Breast epithelium (tissue), 4 donors: ENCODE results near the gene ZNF619. TPM values are rescaled to one million over a fixed set of nuclear protein-coding genes. Genes with fewer than 3 reads are reported as not detected.
"Not testable (repeated sequence)": the region's sequence is repeated elsewhere in the genome, so short reads cannot be mapped to it uniquely, and the experiment has no call there.

Experiments used
- DNase-seq, 2 donors: peaks; one replicate each; pipeline ENCODE4 v3.0.0-alpha.2; 2019; ENCODE audit warnings: low spot score in 2 of 2
- H3K27ac ChIP-seq, 2 donors: fragments of 200-600 bp; sonication (generic) in 1 of 2; one replicate each; pipeline ENCODE4 v1.5.1; 2016 to 2019; ENCODE audit warnings: mild to moderate bottlenecking in 1 of 2
- H3K27me3 ChIP-seq, 2 donors: fragments of 200-600 bp; sonication (generic) in 1 of 2; one replicate each; pipeline versions ENCODE4 v1.5.1 to v1.6.0; 2017 to 2019; ENCODE audit warnings: control low read depth in 1 of 2, mild to moderate bottlenecking in 1 of 2
- H3K36me3 ChIP-seq: fragments of 200-600 bp; one replicate; pipeline ENCODE4 v1.5.1; 2019
- H3K4me1 ChIP-seq, 2 donors: fragments of 200-600 bp; sonication (generic); one replicate each; pipeline ENCODE4 v1.5.1; 2016 to 2019; ENCODE audit warnings: control low read depth in 1 of 2
- H3K4me3 ChIP-seq, 3 donors: fragments of 200-600 bp; sonication (generic); 1 replicate in 2 of 3; 2 replicates in 1 of 3; pipeline ENCODE4 v1.5.1; 2016 to 2019; ENCODE audit warnings: mild to moderate bottlenecking in 3 of 3, moderate library complexity in 2 of 3
- H3K9me3 ChIP-seq, 2 donors: fragments of 200-600 bp; sonication (generic) in 1 of 2; one replicate each; pipeline ENCODE4 v1.5.1; 2016 to 2019; ENCODE audit warnings: control low read depth in 1 of 2
- CTCF ChIP-seq, 3 donors: fragments of 450-650 bp; IDR thresholded peaks; one replicate each; pipeline ENCODE4 v1.5.1; 2016 to 2017; ENCODE audit warnings: antibody characterized with exemption in 3 of 3, mild to moderate bottlenecking in 3 of 3, moderate library complexity in 3 of 3
- POLR2A ChIP-seq: fragments of 450-650 bp; IDR thresholded peaks from one replicate; pipeline ENCODE4 v1.6.1; 2016; ENCODE audit warnings: antibody characterized with exemption, mild to moderate bottlenecking, moderate library complexity
- POLR2AphosphoS5 ChIP-seq, 3 donors: sonication (generic); formaldehyde crosslinking; IDR thresholded peaks; one replicate each; pipeline ENCODE4 v1.6.1; 2017; ENCODE audit warnings: antibody characterized with exemption in 3 of 3
- intact Hi-C: fragments of 100-400 bp; cut with DNase I; formaldehyde crosslinking; loops from one replicate; pipeline ENCODE4 v1.15.1; 2023; ENCODE audit warnings: low total_unique reads
- total RNA-seq, 3 donors: library from RNA; depleted of rRNA; stranded (reverse); fragments of >200 nt; gene quantifications; one replicate each; pipeline ENCODE4 v1.1.0, GENCODE V29; 2016

Gene ZNF619
- total RNA-seq, 3 donors from 2014 or later: 4.8 to 8.3 (median 6.2) TPM

GRCh38 chr3:40458473-40458872 lies 18.4 kb upstream of the ZNF619 start:
- peaks cover 2 to 11% of the 10 kb centered on the region in 2 donors for H3K4me1 ChIP-seq
- peak overlapping the region; percentile 89 to 97 (median 95) for H3K4me3 ChIP-seq
- TF ChIP-seq CTCF (IDR thresholded peaks at IDR 0.05) (no peak), POLR2A (no peak), POLR2AphosphoS5 (IDR thresholded peaks at IDR 0.05) (no peak)
- no peaks in the 10 kb centered on the region for H3K27me3 ChIP-seq
- H3K9me3 ChIP-seq: no peaks in the 10 kb centered on the region
- intact Hi-C loops: no loop called here
- no peak for DNase-seq
- peaks cover 5% of the 10 kb centered on the region for H3K36me3 ChIP-seq
- H3K27ac ChIP-seq: peak overlapping the region; percentile 93 to 95

- H3K27ac ChIP-seq, H3K27me3 ChIP-seq, H3K4me1 ChIP-seq, H3K4me3 ChIP-seq, H3K9me3 ChIP-seq, DNase-seq, H3K36me3 ChIP-seq, intact Hi-C loops: not testable (repeated sequence)
Measured at GRCh38 chr3:40460481-40460880, 16.4 kb upstream of the ZNF619 start.

DNA sequence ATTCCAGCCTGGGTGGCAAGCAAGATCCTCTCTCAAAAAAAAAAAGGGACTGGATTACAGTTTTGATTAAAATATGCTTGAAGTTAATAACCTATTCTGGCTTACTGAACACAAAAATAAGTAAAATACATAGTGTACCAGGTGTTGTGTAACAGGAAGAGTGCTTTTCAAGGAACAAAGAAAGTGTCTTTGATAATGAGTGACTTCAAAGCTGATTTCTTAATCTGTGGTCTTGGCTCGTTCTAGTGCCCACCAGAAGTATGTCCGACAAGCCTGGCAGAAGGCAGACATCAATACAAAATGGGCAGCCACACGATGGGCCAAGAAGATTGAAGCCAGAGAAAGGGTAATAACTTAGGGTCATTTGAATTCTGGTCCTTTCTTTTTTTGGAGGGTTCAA lies 15.8 kb upstream of the ZNF619 start:
- Histone ChIP-seq H3K4me3 (no peak overlapping the region), H3K27ac (no peak overlapping the region), H3K9me3 (no peaks in the 10 kb centered on the region), H3K4me1 (peaks cover 2 to 7% of the 10 kb centered on the region in 2 donors), H3K27me3 (no peaks in the 10 kb centered on the region), H3K36me3 (peaks cover 5% of the 10 kb centered on the region)
- intact Hi-C loops: no loop called here
- TF ChIP-seq POLR2AphosphoS5 (IDR thresholded peaks at IDR 0.05) (no peak), POLR2A (no peak), CTCF (IDR thresholded peaks at IDR 0.05) (no peak)
- no peak for DNase-seq

- H3K27me3 ChIP-seq, H3K9me3 ChIP-seq, H3K4me1 ChIP-seq, H3K4me3 ChIP-seq, H3K27ac ChIP-seq, DNase-seq, intact Hi-C loops, H3K36me3 ChIP-seq: not testable (repeated sequence)
Measured at GRCh38 chr3:40462838-40463237, 14.1 kb upstream of the ZNF619 start.

DNA sequence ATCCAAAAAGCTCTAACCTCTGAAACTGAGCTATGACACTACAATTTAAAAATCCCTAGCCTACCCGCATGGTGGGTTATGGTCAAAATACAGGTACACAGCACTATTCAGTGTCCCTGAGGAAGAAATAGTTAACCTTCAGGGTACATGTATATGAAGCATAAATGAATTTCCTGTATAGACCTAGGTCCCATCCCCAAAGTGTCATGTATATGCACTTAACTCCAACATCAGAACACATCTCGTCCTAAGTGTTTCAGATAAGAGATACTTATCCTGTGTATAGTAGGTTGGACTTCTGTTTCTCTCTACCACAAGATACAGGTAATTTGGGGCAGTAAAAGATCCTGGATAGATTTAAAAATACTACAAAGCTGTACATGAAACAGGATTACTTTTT lies 13.3 kb upstream of the ZNF619 start:
- intact Hi-C loops: no loop called here
- Histone ChIP-seq H3K4me1 (no peaks in the 10 kb centered on the region), H3K36me3 (peaks cover 5% of the 10 kb centered on the region), H3K9me3 (no peaks in the 10 kb centered on the region), H3K4me3 (no peak overlapping the region), H3K27me3 (no peaks in the 10 kb centered on the region), H3K27ac (no peak overlapping the region)
- no peak for DNase-seq
- TF ChIP-seq POLR2AphosphoS5 (IDR thresholded peaks at IDR 0.05): no peak
- TF ChIP-seq CTCF (IDR thresholded peaks at IDR 0.05): no peak

DNA sequence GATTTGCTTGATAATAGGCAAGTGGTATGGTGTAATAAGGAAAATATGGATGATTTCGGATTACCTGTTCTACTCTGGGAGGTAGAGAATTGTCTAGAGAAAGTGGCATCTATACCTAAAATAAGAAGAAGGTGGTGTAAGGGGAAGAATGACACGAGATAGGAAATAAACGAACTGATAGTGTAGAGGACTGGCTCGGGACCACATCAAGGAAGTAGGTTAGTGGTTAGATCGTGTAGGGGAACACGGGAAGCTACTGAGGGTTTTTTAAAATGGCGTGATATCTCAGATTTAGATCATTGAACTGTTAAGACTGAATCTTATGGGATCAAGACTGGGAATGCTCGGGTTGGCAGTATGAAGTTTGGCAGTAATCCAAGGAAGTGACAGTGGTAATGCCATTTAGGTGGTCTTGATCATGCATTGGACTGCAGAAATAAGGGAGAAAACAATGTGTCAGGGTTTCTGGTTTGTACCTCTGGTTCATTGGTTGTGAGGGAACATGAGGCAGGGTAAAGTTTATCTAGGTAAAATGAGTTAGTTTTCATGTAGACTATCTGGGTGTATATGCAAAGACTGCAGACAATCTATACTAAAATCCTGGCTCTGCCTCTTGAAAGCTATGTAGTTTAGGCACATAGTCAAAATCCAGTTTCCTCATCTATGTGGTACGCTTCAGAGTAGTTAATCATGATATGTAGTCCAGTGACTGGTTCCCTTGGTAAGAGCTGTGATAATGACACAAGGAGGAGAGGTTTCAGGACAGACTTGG lies 12.4 kb upstream of the ZNF619 start:
- peaks cover 5% of the 10 kb centered on the region for H3K36me3 ChIP-seq
- no peak overlapping the region for H3K4me3 ChIP-seq
- H3K27me3 ChIP-seq: no peaks in the 10 kb centered on the region
- TF ChIP-seq POLR2A: no peak
- TF ChIP-seq CTCF (IDR thresholded peaks at IDR 0.05): no peak
- TF ChIP-seq POLR2AphosphoS5 (IDR thresholded peaks at IDR 0.05): no peak
- H3K4me1 ChIP-seq: no peaks in the 10 kb centered on the region
- no peak for DNase-seq
- H3K9me3 ChIP-seq: no peaks in the 10 kb centered on the region
- H3K27ac ChIP-seq: no peak overlapping the region
- intact Hi-C loops: no loop called here
